HuH-7 (cell line): ENCODE measurements around the gene SPCS3.

Source experiments
- DNase-seq: peaks from one replicate; pipeline ENCODE4 v3.0.0; 2011; ENCODE audit warnings: low spot score

SPCS3 gene

DNA sequence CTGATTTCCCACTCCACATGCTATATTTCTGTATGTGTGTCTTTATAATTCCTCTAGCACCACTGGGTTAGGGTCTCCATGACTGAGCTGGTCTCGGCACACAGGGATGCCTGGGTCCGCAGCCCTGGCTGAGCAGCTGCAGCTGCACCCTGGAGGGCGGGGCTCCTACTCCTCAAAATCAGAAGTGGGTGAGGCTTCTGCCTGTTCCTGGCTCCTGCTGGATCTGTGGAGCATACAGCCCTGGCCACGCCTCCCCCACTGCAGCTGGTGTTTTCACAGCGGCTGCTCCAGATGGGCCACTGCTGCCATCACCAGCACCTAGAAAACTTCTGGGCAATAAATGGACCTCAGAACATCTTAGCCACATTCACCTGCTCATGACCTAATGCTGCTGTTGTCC lies 30.9 kb downstream of the SPCS3 start:
- no peak for DNase-seq

DNA sequence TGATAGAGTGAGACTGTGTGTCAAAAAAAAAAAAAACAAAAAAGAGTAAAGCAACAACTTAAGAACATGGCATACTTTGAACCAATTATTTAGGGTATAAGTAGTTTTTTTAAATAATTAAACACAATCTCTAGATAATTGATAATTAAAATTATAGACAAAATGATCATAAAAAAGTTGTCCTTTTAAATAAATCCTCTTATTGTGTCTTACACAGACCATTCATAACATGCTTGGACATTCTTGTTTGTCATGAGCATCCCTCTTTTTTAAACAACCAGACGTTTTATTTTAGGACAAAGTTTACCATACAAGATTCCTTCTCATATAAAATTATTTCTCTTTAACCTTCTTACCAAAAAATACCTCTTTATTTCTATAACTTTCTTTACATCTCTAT lies 35.1 kb downstream of the SPCS3 start:
- DNase-seq = no peak

DNA sequence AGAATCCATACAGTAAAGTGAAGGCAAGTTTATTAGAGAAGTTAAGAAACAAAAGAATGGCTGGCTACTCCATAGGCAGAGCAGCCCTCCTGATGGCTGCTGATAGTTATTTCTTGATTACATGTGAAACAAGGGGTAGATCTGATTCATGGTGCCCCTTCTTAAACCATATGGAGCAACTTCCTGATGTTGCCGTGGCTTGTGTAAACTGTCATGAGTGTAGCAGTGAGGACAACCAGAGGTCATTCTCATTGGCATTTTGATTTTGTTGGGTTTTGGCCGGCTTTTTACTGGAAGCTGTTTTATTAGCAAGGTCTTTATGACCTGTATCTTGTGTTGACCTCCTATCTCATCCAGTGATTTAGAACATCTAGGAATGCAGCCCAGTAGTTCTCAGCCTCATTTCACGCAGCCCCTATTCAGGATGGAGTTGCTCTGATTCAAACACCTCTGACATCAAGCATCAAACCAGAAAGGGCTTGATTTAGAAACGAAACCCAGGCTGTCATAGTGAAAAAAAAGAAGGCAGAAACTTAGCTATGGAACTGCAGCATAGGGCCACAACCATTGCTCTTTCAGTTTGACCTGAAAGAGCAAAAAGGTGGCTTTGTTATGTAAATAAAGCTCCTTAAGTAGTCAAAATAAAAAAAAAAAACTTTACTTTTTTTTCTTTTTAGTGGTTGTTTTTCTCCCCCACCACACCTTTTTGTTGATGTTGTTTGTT lies 37.8 kb downstream of the SPCS3 start:
- no peak for DNase-seq

DNA sequence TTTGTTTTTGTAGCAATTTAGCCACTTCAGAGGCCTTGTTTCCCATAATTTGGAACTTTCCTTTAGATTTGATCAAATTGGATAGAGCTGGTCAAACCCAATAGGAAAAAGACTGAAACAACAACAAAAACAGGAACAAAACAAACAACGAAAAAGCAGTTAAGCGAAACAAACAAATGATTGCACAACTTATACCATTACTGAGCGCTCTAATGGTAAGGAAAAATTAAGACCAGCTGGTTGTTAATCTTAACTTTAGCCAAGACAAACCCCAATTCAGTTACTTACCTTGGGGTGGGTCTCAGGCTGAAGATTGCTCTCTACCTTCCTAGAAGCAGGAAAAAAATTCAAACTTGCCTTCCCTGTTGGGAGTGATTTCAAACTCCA lies 38.3 kb downstream of the SPCS3 start:
- DNase-seq = no peak

DNA sequence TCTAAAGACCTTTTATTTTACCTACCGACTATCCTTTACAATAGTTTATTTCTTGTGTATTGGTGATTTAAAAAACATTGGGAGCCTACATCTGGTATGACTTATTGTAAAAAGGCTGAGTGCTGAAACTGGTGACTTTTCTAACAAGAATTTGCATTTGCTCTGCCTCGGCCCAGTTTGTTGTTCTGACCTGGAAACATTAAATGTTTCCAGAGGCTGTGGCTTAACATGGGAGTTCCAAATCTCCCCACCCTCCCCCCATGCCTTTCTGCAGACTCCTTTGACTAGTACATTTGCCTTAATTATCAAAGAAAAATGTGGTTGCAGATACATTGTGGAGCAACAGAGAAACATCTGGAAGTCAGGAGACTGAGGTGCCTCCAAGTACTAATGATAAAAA lies 39.8 kb downstream of the SPCS3 start:
- no peak for DNase-seq

DNA sequence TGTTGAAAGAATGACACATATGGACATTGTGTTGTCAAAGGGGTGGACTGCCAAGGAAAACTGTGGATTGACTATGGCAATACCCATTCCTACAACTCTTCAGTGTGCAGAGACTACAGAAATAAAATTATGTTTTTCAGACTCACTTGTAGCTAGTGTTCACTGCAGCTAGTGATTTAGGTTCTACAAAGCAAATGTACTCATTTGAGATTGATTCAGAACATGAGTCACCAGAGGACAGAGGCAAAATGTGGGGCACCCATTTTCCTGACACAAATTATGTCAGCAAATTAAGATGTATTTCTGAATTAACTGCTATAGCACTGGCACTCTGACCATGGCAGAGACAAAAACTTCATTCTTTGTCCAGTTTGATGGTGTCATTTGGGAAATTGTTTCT lies 40.7 kb downstream of the SPCS3 start:
- DNase-seq = no peak

DNA sequence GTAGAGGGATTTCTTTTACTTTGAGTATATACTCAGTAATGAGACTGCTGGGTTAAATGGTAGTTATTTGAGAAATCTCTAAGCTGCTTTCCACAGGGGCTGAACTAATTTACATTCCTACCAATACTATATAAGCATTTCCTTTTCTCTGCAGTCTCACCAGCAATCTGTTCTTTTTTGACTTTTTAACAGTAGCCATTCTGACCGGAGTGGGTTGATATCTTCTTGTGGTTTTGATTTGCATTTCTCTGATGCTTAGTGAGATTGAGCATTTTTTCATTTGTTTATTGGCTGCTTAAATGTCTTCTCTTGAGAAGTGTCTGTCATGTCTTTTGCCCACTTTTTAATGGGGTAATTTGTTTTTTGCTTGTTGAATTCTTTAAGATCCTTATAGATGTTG lies 43.3 kb downstream of the SPCS3 start:
- no peak for DNase-seq

DNA sequence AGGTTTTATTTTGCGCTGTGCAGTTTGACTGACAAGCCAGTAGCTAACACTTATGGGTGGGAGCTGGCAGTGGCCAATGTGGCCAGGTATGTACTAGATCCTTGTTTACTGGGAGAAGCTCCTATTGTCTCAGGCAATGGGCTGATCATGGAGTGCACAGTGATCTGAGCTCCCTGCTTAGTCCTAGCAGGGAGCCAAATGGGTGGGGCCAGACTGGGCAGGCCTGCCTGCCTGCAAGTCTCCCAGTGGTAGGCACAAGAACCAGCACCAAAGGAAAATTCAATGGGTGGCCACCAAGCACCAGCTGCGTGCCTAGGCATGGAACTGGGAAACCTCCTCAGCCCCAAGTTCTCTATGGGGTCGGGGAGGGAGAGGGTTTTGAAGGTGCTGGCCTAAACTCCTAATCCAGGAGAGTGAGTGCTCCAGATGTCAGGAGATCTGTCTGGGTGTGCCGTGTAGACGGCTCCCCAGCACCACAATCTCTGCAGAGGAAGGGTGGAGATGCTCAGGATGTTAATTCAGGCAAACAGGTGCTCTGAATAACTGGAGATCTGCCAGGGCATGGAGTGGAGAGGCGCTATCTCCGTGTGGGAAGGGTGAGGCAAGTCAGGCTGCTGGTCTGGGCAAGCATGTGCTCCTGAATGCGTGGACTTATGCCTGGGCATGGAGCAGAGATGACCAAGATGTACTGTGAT lies 48.2 kb downstream of the SPCS3 start:
- DNase-seq = no peak

DNA sequence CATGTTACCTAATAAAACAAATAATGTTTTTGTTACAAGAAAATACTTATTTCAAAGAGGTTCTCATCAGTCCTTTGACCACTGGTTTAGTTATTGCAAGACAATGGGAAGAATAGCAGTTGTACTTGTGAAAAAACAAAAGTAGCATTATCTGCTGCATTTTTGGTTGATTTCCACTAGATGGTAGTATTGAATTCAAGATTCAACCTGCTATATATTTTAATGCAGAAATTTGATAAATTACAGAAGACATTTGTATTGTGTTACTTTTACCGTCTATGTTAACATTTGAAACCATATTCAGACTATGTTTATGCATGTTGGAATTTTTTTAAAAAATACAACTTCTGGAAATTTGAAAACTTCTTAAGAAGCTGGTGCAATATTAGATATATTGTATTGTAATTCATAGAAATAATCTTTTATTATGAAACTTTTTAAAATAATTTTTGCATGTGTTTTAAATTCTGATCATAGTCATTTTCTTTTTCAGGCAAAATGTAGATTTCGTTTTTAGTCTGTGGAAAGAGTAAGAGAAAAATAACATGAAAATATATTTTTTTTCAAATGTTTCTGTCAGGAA lies 56.4 kb downstream of the SPCS3 start:
- peak; percentile 2 for DNase-seq

DNA sequence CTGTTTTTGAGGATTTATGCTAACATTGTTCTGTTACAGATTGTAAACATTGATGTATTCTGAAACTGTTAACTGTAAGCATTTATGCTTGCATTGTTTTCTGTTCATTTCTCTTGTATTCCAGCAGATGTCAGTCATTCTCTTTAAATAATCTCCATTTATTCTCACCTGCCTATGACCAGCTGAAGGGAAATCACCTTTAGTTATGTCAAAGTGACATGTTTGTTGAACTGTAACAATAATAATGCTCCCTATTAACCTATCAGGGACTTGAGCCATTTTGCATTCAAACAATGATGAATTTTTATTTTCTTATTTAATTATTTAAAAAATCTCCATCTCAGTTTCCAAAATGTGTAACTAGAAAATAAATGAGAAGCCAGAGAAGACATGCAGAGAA lies 58.0 kb downstream of the SPCS3 start:
- DNase-seq = peak; percentile 6

DNA sequence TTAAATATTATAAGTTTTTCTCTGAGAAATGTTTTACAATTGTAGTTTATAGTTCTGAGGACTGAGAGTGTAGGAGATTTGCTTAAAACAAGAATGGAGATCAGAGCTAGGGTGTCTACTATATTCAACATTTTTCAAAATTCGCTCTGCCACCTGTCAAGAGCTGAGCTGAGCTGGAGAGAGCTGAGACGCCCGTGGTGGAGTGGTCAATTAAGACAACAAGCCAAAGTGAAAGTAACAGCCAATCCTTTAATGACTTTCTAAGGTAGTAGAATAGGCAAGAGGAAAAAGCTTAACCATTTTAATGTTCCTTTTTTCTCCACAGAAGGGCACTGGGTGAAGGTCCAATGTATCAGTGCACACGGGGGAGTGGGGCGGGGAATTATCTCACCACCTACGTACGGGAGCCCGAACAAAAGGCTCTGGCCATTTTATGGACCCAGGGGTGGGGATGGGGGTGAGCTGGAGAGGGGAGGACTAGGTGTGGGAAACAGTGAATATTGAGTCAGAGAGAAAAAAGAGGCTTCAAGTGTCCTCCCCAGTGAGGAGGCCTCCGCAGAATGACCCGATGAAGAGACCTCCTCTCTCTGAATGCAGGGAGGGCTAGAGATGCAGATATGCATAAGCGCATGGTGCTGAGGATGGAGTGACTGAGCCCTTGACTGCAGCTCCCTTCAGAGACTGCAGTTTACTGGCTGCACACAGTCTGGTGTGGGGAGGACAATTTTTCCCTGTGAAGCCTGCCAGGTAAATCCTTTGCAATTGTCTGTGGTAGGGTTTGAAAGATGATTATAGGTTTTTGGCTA lies 60.8 kb downstream of the SPCS3 start:
- DNase-seq = peak; percentile 2
